ENCODE data around the gene SNCAIP.

The SNCAIP gene

DNA sequence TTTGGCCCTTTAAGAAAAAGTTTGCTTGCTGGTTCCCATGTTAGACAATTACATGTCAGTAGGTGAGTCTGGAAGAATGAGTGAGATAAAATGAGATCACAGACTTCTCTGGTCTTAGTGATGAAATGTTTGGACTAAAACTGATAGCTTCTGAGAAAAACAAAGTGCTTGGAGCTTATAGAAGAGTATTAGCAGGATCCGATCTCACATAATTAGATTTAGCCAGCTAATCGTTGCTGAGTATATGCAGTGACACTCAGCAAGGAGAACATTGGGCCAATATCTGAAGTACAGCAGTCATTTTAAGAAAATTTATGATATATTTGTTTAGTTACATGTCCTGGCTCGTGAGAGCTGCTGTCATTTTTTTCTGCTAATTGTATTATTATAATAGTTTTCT is 135.8 kb downstream of the SNCAIP start:
- Histone ChIP-seq H3F3A (ENCODE audit: insufficient read depth, low read length) (no peaks in the 10 kb centered on the region), H2AFZ (ENCODE audit: low read length) (no peak overlapping the region), H4K20me1 (ENCODE audit: insufficient read depth, low read length) (no peaks in the 10 kb centered on the region), H3K79me2 (ENCODE audit: insufficient read depth, low read length) (no peaks in the 10 kb centered on the region), H3K4me1 (ENCODE audit: insufficient read depth, low read length, severe bottlenecking) (no peaks in the 10 kb centered on the region), H3K4me2 (ENCODE audit: low read length) (no peak overlapping the region), H3K27me3 (ENCODE audit: insufficient read depth, low read length) (no peaks in the 10 kb centered on the region), H3K36me3 (ENCODE audit: insufficient read depth, low read length) (no peaks in the 10 kb centered on the region), H3K4me3 (ENCODE audit: low read depth, low read length, poor library complexity, severe bottlenecking) (no peak overlapping the region), H3K9me3 (ENCODE audit: low read length) (no peaks in the 10 kb centered on the region), H3K9me2 (ENCODE audit: low read depth, low read length) (no peaks in the 10 kb centered on the region), H3K9ac (ENCODE audit: low read length) (no peak overlapping the region), H3K27ac (ENCODE audit: low read depth, low read length, poor library complexity, severe bottlenecking) (no peak overlapping the region)
- TF ChIP-seq, protein P1, sequence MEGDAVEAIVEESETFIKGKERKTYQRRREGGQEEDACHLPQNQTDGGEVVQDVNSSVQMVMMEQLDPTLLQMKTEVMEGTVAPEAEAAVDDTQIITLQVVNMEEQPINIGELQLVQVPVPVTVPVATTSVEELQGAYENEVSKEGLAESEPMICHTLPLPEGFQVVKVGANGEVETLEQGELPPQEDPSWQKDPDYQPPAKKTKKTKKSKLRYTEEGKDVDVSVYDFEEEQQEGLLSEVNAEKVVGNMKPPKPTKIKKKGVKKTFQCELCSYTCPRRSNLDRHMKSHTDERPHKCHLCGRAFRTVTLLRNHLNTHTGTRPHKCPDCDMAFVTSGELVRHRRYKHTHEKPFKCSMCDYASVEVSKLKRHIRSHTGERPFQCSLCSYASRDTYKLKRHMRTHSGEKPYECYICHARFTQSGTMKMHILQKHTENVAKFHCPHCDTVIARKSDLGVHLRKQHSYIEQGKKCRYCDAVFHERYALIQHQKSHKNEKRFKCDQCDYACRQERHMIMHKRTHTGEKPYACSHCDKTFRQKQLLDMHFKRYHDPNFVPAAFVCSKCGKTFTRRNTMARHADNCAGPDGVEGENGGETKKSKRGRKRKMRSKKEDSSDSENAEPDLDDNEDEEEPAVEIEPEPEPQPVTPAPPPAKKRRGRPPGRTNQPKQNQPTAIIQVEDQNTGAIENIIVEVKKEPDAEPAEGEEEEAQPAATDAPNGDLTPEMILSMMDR (IDR thresholded peaks at IDR 0.05; ENCODE audit: low read length), result no peak
- no peak for TF ChIP-seq EZH2 (IDR thresholded peaks at IDR 0.05; ENCODE audit: borderline replicate concordance, low read length)

DNA sequence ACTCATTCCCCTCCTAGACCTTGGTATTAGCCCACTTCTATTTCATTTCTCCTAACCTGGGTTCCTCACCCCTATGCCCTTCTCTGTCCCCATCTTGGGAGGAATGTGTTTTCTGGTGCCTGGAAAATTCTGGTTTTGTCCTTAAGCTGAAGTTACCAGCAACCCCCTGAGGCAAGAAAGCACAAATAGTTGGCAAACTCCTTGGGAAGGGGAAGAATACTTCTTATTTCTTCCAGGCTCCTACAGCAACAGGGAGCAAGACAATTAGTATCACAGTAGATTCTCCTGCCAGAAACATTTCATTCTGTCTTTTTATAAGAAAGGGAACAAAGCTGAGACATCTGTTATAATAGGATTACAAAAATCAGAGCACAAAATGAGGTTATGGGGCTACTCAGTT is 142.5 kb downstream of the SNCAIP start:
- H3K4me2 ChIP-seq (ENCODE audit: low read length), result no peak overlapping the region
- H3K27me3 ChIP-seq (ENCODE audit: insufficient read depth, low read length), result no peaks in the 10 kb centered on the region
- H3K9ac ChIP-seq (ENCODE audit: low read length), result no peak overlapping the region
- H4K20me1 ChIP-seq (ENCODE audit: insufficient read depth, low read length), result no peaks in the 10 kb centered on the region
- no peaks in the 10 kb centered on the region for H3F3A ChIP-seq (ENCODE audit: insufficient read depth, low read length)
- no peak for TF ChIP-seq EZH2 (IDR thresholded peaks at IDR 0.05; ENCODE audit: borderline replicate concordance, low read length)
- TF ChIP-seq, protein P1 (IDR thresholded peaks at IDR 0.05; ENCODE audit: low read length), result no peak
- H2AFZ ChIP-seq (ENCODE audit: low read length), result no peak overlapping the region
- no peaks in the 10 kb centered on the region for H3K4me1 ChIP-seq (ENCODE audit: insufficient read depth, low read length, severe bottlenecking)
- no peaks in the 10 kb centered on the region for H3K79me2 ChIP-seq (ENCODE audit: insufficient read depth, low read length)
- H3K4me3 ChIP-seq (ENCODE audit: low read depth, low read length, poor library complexity, severe bottlenecking), result no peak overlapping the region
- H3K36me3 ChIP-seq (ENCODE audit: insufficient read depth, low read length), result no peaks in the 10 kb centered on the region
- H3K9me3 ChIP-seq (ENCODE audit: low read length), result no peaks in the 10 kb centered on the region
- no peaks in the 10 kb centered on the region for H3K9me2 ChIP-seq (ENCODE audit: low read depth, low read length)
- H3K27ac ChIP-seq (ENCODE audit: low read depth, low read length, poor library complexity, severe bottlenecking), result no peak overlapping the region

DNA sequence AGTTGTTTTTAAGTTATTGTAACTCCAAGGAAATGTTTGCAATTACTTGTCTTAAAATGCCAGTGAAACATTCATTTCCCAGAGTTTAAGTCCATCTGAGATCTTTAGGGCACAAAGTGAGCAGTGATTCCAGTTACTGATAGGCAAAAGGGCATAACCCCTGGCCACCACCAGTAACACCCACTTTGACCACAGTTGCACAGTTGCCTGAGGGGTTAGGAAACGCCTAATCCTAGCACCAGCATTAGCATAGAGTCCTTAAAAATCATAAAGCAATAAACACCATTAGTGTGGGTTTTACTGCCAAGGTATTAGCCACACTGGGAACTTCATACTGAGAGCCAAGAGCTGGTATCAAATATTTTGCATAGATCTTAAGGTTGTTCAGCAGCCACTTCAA is 143.9 kb downstream of the SNCAIP start:
- no peaks in the 10 kb centered on the region for H3K36me3 ChIP-seq (ENCODE audit: insufficient read depth, low read length)
- no peaks in the 10 kb centered on the region for H3K79me2 ChIP-seq (ENCODE audit: insufficient read depth, low read length)
- H3K27ac ChIP-seq (ENCODE audit: low read depth, low read length, poor library complexity, severe bottlenecking), result no peak overlapping the region
- TF ChIP-seq, protein P1 (IDR thresholded peaks at IDR 0.05; ENCODE audit: low read length), result no peak
- no peak for TF ChIP-seq EZH2 (IDR thresholded peaks at IDR 0.05; ENCODE audit: borderline replicate concordance, low read length)
- no peaks in the 10 kb centered on the region for H3K4me1 ChIP-seq (ENCODE audit: insufficient read depth, low read length, severe bottlenecking)
- no peak overlapping the region for H3K4me3 ChIP-seq (ENCODE audit: low read depth, low read length, poor library complexity, severe bottlenecking)
- H3K9me3 ChIP-seq (ENCODE audit: low read length), result no peaks in the 10 kb centered on the region
- H3K9ac ChIP-seq (ENCODE audit: low read length), result no peak overlapping the region
- H3F3A ChIP-seq (ENCODE audit: insufficient read depth, low read length), result no peaks in the 10 kb centered on the region
- H3K9me2 ChIP-seq (ENCODE audit: low read depth, low read length), result no peaks in the 10 kb centered on the region
- no peaks in the 10 kb centered on the region for H3K27me3 ChIP-seq (ENCODE audit: insufficient read depth, low read length)
- H3K4me2 ChIP-seq (ENCODE audit: low read length), result no peak overlapping the region
- H2AFZ ChIP-seq (ENCODE audit: low read length), result no peak overlapping the region
- H4K20me1 ChIP-seq (ENCODE audit: insufficient read depth, low read length), result no peaks in the 10 kb centered on the region

All from OCI-LY1 (cell line).